Astrocyte (in vitro differentiated cells and primary cell): ENCODE results near the gene LEMD2.

Experiments
- CTCF ChIP-seq: IDR thresholded peaks from 2 replicates; pipeline ENCODE4 v1.5.1; 2011; ENCODE audit warnings: low read depth, mild to moderate bottlenecking, inconsistent platforms, low read length, moderate library complexity; ENCODE audit not compliant: insufficient read depth
- EZH2 ChIP-seq: IDR thresholded peaks from 2 replicates; pipeline ENCODE4 v1.6.1; 2012; ENCODE audit warnings: mild to moderate bottlenecking, low read length, inconsistent platforms; ENCODE audit not compliant: insufficient read depth

- TF ChIP-seq CTCF, result no peak
- no peak for TF ChIP-seq EZH2
These were observed 40.1 kb downstream of the LEMD2 start for GRCh38 chr6:33748841-33749240.
